Subcutaneous abdominal adipose tissue (tissue), 5 donors: Measurements from ENCODE around the gene CA11.

ENCODE experiments used
- H3K27ac ChIP-seq: one replicate; pipeline ENCODE4 v1.7.0; 2013; ENCODE audit warnings: low read depth, mild to moderate bottlenecking, inconsistent platforms, low read length, moderate library complexity
- H3K27me3 ChIP-seq, 5 donors: one replicate each; pipeline ENCODE4 v1.7.0; 2013; ENCODE audit warnings: low read length in 5 of 5, inconsistent platforms in 1 of 5; ENCODE audit not compliant: control insufficient read depth in 5 of 5, insufficient read depth in 4 of 5
- H3K36me3 ChIP-seq, 5 donors: one replicate each; pipeline ENCODE4 v1.7.0; 2013; ENCODE audit warnings: low read length in 5 of 5; ENCODE audit not compliant: control insufficient read depth in 5 of 5, insufficient read depth in 5 of 5
- H3K4me1 ChIP-seq, 5 donors: one replicate each; pipeline ENCODE4 v1.7.0; 2013; ENCODE audit warnings: low read length in 5 of 5, mild to moderate bottlenecking in 3 of 5, moderate library complexity in 1 of 5; ENCODE audit not compliant: control insufficient read depth in 5 of 5, insufficient read depth in 5 of 5
- H3K4me3 ChIP-seq, 5 donors: one replicate each; pipeline ENCODE4 v1.7.0; 2013; ENCODE audit warnings: low read length in 5 of 5, low read depth in 1 of 5
- H3K9ac ChIP-seq, 5 donors: one replicate each; pipeline ENCODE4 v1.7.0; 2013; ENCODE audit warnings: low read length in 5 of 5, mild to moderate bottlenecking in 4 of 5, moderate library complexity in 3 of 5
- H3K9me3 ChIP-seq, 5 donors: one replicate each; pipeline ENCODE4 v1.7.0; 2013; ENCODE audit warnings: low read length in 5 of 5; ENCODE audit not compliant: control insufficient read depth in 5 of 5
- donor health status: healthy.
- donor health status: healthy.
- donor health status: healthy.
- donor health status: healthy.
- donor health status: healthy.

The CA11 gene

GRCh38 chr19:48616041-48616436 is 29.9 kb downstream of the CA11 start:
- Histone ChIP-seq H3K4me1 (peaks cover 10 to 44% (median 34%) of the 10 kb centered on the region in 5 donors), H3K27ac (no peak overlapping the region), H3K9me3 (no peaks in the 10 kb centered on the region), H3K36me3 (peaks cover 0 to 32% (median 30%) of the 10 kb centered on the region in 5 donors), H3K27me3 (no peaks in the 10 kb centered on the region), H3K9ac (peak overlapping the region in 1 of 5 donors; percentile 28), H3K4me3 (no peak overlapping the region)

- Histone ChIP-seq H3K9me3 (no peaks in the 10 kb centered on the region), H3K4me1 (peaks cover 10 to 44% (median 34%) of the 10 kb centered on the region in 5 donors), H3K27ac (no peak overlapping the region), H3K9ac (peak overlapping the region in 1 of 5 donors; percentile 28), H3K27me3 (no peaks in the 10 kb centered on the region), H3K36me3 (peaks cover 0 to 32% (median 30%) of the 10 kb centered on the region in 5 donors), H3K4me3 (no peak overlapping the region)
Measured at GRCh38 chr19:48615231-48616040, 30.6 kb downstream of the CA11 start.

DNA sequence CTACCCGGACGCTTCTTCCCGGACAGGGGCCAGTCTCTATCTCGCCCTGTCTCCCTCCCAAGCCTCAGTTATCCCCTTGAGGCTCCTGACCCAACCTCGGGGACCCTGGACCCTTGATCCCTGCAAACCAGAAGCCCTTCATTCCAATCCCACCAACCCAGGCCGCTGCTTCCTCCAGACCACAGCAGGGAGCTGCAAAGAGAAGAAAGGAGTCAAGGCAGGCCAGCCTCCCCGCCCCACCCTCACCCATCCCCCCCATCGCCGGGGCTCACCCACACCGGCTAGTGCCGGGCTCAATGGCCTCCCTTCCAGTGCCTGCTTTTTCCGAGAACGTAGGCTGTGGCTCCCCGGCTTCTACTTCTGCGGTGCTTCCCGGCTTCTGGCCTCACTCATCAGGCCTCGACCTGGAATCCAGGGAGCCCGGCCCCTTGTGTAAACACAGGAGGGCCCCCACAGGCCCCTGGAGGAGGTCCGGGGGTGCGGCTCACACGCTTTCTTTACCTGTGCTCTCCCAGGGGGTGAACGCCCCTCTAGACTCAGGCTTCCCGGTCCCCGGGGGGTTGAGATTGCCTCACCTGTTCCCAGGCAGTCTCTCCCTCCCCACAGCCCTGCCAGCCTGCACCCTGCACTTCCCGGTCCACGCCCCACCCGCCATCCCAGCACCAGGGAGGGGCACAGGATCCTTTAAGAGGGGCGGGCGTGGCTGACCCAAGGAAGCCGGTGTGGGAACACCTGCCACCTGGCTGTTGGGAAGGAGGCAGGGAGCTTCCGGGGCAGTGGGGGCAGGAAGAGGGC is 31.4 kb downstream of the CA11 start, which contains the start of gene FAM83E:
Gene FAM83E, minus strand, starts transcription at position 641 of the 795 bp plus-strand sequence. CDS start 1,704 bp downstream, outside the sequence.
- Histone ChIP-seq H3K36me3 (peaks cover 0 to 32% (median 30%) of the 10 kb centered on the region in 5 donors), H3K27me3 (no peaks in the 10 kb centered on the region), H3K4me1 (peaks cover 10 to 36% (median 27%) of the 10 kb centered on the region in 5 donors), H3K9ac (peak within 1 kb of the TSS in 1 of 5 donors; percentile 28), H3K9me3 (no peaks in the 10 kb centered on the region), H3K4me3 (no peak within 1 kb of the TSS), H3K27ac (no peak within 1 kb of the TSS)

- H3K9ac ChIP-seq: no peak overlapping the region
- no peak overlapping the region for H3K4me3 ChIP-seq
- H3K36me3 ChIP-seq: peaks cover 0 to 32% (median 30%) of the 10 kb centered on the region in 5 donors
- H3K9me3 ChIP-seq: no peaks in the 10 kb centered on the region
- no peak overlapping the region for H3K27ac ChIP-seq
- H3K4me1 ChIP-seq: peaks cover 7 to 33% (median 25%) of the 10 kb centered on the region in 5 donors
- no peaks in the 10 kb centered on the region for H3K27me3 ChIP-seq
Measured at GRCh38 chr19:48613852-48614435, 32.0 kb downstream of the CA11 start.

DNA sequence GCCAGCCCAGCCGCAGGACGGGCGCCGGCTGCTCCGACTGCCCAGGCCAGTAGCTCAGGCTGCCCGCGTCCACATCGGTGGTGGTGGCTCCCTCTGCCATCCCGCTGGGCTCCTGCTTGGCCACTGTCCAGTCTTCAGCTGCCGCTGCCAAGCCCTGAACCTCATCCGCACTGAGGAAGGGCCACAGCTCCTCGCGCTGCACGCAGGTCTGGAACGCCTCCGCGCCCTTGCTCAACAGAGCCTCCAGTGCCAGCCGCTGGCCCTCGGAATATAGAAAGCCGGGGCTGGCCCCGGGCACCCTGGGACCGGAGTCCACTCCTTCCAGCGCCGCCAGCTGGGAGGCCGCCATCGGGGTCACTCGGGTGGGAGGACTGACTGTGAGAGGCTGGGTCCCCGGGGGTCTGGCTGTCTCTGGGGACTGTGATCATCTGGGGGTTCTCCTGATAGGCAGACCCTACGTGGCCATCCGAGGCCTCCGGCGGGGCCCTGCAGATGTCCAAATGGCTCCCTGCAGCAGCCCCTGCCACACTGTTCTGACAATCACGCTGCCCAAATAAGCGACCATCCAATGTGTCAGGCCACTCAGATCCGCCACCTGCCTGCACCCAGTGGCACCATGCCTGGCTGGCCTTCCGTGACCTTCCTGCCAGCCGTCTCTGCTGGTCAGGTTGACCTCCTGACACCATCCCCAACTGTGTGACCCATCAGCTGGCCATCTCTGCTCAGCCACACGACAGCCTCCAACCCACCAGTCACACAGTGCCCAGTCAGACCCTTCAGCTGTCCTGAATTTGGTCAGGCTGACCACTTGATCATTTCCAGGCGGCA is 32.7 kb downstream of the CA11 start:
- Histone ChIP-seq H3K27me3 (no peaks in the 10 kb centered on the region), H3K36me3 (peaks cover 0 to 32% (median 30%) of the 10 kb centered on the region in 5 donors), H3K9ac (no peak overlapping the region), H3K27ac (no peak overlapping the region), H3K4me1 (peaks cover 7 to 33% (median 23%) of the 10 kb centered on the region in 5 donors), H3K9me3 (no peaks in the 10 kb centered on the region), H3K4me3 (no peak overlapping the region)

- H3K9me3 ChIP-seq: no peaks in the 10 kb centered on the region
- peaks cover 0 to 19% (median 10%) of the 10 kb centered on the region in 5 donors for H3K4me1 ChIP-seq
- peaks cover 0 to 22% (median 22%) of the 10 kb centered on the region in 5 donors for H3K36me3 ChIP-seq
- no peaks in the 10 kb centered on the region for H3K27me3 ChIP-seq
- no peak overlapping the region for H3K9ac ChIP-seq
- H3K27ac ChIP-seq: no peak overlapping the region
- H3K4me3 ChIP-seq: no peak overlapping the region
Measured at GRCh38 chr19:48611872-48612271, 34.1 kb downstream of the CA11 start.

DNA sequence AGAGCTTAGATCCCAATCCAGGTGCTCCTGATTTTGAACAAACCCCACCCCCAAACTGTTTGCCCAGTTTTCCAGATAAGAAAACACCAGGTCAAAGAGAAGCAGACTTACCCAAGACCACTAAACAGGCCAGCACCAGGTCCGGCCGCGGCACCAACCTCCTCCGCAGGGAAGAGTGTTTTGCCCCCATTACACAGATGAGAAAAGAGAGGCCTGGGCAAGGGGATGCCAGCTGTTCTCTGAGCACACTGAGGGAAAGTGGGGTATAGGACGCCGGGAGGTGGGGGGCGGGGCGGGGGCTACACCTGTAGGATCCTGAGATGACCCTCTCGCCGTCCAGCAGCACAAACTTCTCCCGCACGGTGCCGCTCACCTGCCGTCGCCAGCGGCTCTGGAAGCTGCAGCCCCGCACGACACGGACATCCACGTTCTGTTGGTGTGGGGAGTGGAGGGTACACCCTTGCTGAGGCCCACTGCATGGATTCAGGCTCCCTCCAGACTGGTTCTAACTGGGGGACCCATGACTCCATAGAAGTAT is 36.3 kb downstream of the CA11 start:
- no peaks in the 10 kb centered on the region for H3K9me3 ChIP-seq
- peaks cover 0 to 10% (median 4%) of the 10 kb centered on the region in 5 donors for H3K4me1 ChIP-seq
- H3K36me3 ChIP-seq: no peaks in the 10 kb centered on the region
- no peaks in the 10 kb centered on the region for H3K27me3 ChIP-seq
- no peak overlapping the region for H3K27ac ChIP-seq
- H3K4me3 ChIP-seq: no peak overlapping the region
- H3K9ac ChIP-seq: no peak overlapping the region

DNA sequence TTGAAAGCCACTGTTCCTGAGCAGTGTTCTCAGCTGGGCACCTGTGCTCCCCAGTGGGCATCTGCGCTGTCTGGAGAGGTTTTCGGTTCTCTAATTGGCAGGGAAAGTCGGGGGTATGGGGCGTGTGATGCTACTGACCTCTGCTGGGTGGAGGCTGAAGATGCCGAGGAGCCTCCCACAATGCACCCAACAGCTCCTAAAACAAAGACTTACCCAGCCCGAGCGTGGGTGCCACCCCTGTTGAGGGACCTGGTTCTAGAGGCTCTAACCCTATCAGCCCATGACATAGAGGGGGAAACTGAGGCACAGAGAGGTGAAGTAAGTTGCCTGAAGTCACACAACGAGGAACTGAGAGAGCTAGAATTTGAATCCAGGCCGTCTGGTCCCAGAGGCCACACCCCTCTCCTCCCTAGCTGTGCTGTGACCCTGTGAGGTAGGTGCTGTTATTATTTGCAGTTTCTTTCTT is 37.2 kb downstream of the CA11 start:
- Histone ChIP-seq H3K9ac (peak overlapping the region in 1 of 5 donors; percentile 64), H3K36me3 (no peaks in the 10 kb centered on the region), H3K4me3 (no peak overlapping the region), H3K9me3 (no peaks in the 10 kb centered on the region), H3K27ac (no peak overlapping the region), H3K27me3 (no peaks in the 10 kb centered on the region), H3K4me1 (peaks cover 0 to 9% (median 4%) of the 10 kb centered on the region in 5 donors)

- Histone ChIP-seq H3K9me3 (no peaks in the 10 kb centered on the region), H3K4me1 (peaks cover 0 to 5% (median 4%) of the 10 kb centered on the region in 5 donors), H3K9ac (no peak overlapping the region), H3K36me3 (no peaks in the 10 kb centered on the region), H3K4me3 (no peak overlapping the region), H3K27ac (no peak overlapping the region), H3K27me3 (no peaks in the 10 kb centered on the region)
Measured at GRCh38 chr19:48607359-48607755, 38.6 kb downstream of the CA11 start.
